OCI-LY7 (cell line): ENCODE data around the gene ZNF277. TPM values are rescaled to one million over a fixed set of nuclear protein-coding genes. Genes with fewer than 3 reads are reported as not detected.

ENCODE experiments used
- BruUV-seq: library from RNA; stranded (reverse); fragments of 400-500 nt; replicated peaks from 2 replicates; lab custom pipeline; 2021; lab: Mats Ljungman, UMichigan
- CTCF ChIA-PET: fragments of 300-600 bp; sonication (Branson Sonifier 250); formaldehyde crosslinking; loops from one replicate; lab custom pipeline; 2022; ENCODE audit warnings: antibody characterized with exemption; ENCODE audit not compliant: unreplicated experiment; lab: Charles Lee
- POLR2A ChIA-PET: fragments of 300-600 bp; sonication (Branson Sonifier 250); formaldehyde crosslinking; loops from one replicate; lab custom pipeline; 2022; ENCODE audit warnings: antibody characterized with exemption; lab: Charles Lee
- DNase-seq: peaks from one replicate; pipeline ENCODE4 v3.0.0-alpha.2; 2015; ENCODE audit warnings: low spot score
- H2AFZ ChIP-seq: fragments of 200-600 bp; sonication (generic), shearing (Covaris generic); 2 replicates; pipeline ENCODE4 v1.6.1; 2014; ENCODE audit warnings: mild to moderate bottlenecking, antibody characterized with exemption, low read length, moderate library complexity
- H3K27ac ChIP-seq: fragments of 200-600 bp; sonication (generic); 2 replicates; pipeline ENCODE4 v1.5.1; 2014; ENCODE audit warnings: mixed run types, low read depth, mild to moderate bottlenecking, moderate library complexity, low read length, inconsistent platforms; ENCODE audit not compliant: poor library complexity, severe bottlenecking
- H3K36me3 ChIP-seq: fragments of 200-600 bp; sonication (generic); 2 replicates; pipeline ENCODE4 v1.6.1; 2014; ENCODE audit warnings: mild to moderate bottlenecking, antibody characterized with exemption, low read length, moderate library complexity, mixed read lengths; ENCODE audit not compliant: insufficient read depth
- H3K4me1 ChIP-seq: fragments of 200-600 bp; sonication (generic); 2 replicates; pipeline ENCODE4 v1.5.1; 2014; ENCODE audit warnings: mild to moderate bottlenecking, low read length; ENCODE audit not compliant: insufficient read depth, poor library complexity, severe bottlenecking
- H3K4me2 ChIP-seq: fragments of 200-600 bp; sonication (generic); 2 replicates; pipeline ENCODE4 v1.6.1; 2014; ENCODE audit warnings: mild to moderate bottlenecking, low read length
- H3K4me3 ChIP-seq: fragments of 200-600 bp; sonication (generic); 2 replicates; pipeline ENCODE4 v1.5.1; 2014; ENCODE audit warnings: mild to moderate bottlenecking, low read depth, low read length; ENCODE audit not compliant: poor library complexity, severe bottlenecking
- H3K79me2 ChIP-seq: fragments of 200-600 bp; sonication (generic); 2 replicates; pipeline ENCODE4 v1.6.1; 2016; ENCODE audit warnings: low read depth, mild to moderate bottlenecking, low read length, moderate library complexity, mixed read lengths; ENCODE audit not compliant: insufficient read depth
- H3K9me2 ChIP-seq: fragments of 200-600 bp; sonication (generic); 2 replicates; pipeline ENCODE4 v1.6.1; 2016; ENCODE audit warnings: mild to moderate bottlenecking, low read length, mixed read lengths; ENCODE audit not compliant: insufficient read depth
- H3K9me3 ChIP-seq: fragments of 200-600 bp; sonication (generic); 2 replicates; pipeline ENCODE4 v1.6.1; 2014; ENCODE audit warnings: mild to moderate bottlenecking, mixed run types, low read length, mixed read lengths
- H4K20me1 ChIP-seq: fragments of 200-600 bp; sonication (generic); 2 replicates; pipeline ENCODE4 v1.6.1; 2014; ENCODE audit warnings: mild to moderate bottlenecking, antibody characterized with exemption, low read length, moderate library complexity, mixed read lengths; ENCODE audit not compliant: insufficient read depth
- EZH2phosphoT487 ChIP-seq: fragments of 200-600 bp; sonication (generic); IDR thresholded peaks from 2 replicates; pipeline ENCODE4 v1.6.1; 2018; ENCODE audit warnings: low read depth, borderline replicate concordance, mild to moderate bottlenecking, mixed run types, antibody characterized with exemption, low read length, moderate library complexity, mixed read lengths
- intact Hi-C: fragments of 100-400 bp; cut with micrococcal nuclease; formaldehyde crosslinking; loops from one replicate; pipeline ENCODE4 v1.10.0; 2022; ENCODE audit not compliant: unreplicated experiment
- total RNA-seq, 2 experiments: library from RNA; depleted of rRNA in 1 of 2; stranded (reverse); fragments of >200 nt in 1 of 2; shearing (Covaris generic) in 1 of 2; gene quantifications; 2 replicates each; pipeline ENCODE4 v1.2.3, GENCODE V29; 2014 to 2022
- TF ChIP-seq, protein P1 (sequence below): fragments of 200-600 bp; sonication (generic); conservative IDR thresholded peaks from 2 replicates; pipeline ENCODE4 v1.5.1; 2014; ENCODE audit warnings: mild to moderate bottlenecking, antibody characterized with exemption, low read length, moderate library complexity, mixed read lengths

The ZNF277 gene
- total RNA-seq, 2 experiments from 2014 or later: 18.1 to 20.5 TPM

DNA sequence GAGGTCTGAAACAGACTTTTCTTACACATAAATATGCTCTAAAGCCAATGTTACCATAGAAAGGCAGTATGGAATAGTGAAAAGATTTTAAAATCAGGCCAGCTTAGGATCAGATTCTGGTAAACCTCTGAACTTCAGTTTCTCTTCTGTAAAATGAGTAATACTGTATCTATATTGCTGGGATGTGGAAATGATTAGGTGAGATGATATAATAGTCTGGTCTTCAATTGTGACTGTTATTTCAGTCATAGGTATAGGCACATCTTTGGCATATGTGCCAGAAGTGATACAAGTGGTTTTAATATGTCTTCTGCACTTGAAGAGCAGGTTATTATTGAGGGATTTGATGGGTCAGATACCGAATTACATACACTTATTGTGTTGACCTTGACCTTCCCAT lies 7.2 kb downstream of the ZNF277 start:
- BruUV-seq: no TSS peak
- CTCF ChIA-PET: no interaction called here

DNA sequence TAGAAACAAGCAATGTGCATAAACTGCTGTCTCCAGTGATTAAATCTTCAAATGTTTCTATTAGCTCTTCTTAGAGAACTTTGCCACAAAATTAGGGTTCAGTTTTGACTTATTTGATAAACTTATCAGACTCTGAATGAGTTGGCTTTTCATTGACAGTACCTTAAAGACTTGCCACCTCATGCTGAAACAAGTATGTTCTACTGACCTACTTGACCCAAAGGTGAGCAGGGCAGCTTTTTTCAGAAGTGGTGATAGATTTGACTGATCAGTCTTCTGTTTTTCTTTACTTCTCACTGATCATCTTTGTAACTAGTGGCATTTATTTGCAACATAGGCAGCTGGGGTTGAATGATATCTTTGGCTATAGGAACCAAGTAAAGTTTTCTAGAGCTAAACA lies 7.8 kb downstream of the ZNF277 start:
- no peak overlapping the region for H3K4me2 ChIP-seq
- H3K9me2 ChIP-seq: no peaks in the 10 kb centered on the region; the same call in 1 of the 2 replicates
- DNase-seq: no peak
- no peak overlapping the region for H3K27ac ChIP-seq
- 0 out of 2 replicates have a peak, but pooled peaks cover 6% of the 10 kb centered on the region for H4K20me1 ChIP-seq
- no peaks in the 10 kb centered on the region for H3K4me1 ChIP-seq
- ChIA-PET CTCF (interaction anchor here (1.4 kb wide), 1 partner anchor 11 kb away, joined by 4 read pairs; no protein-coding TSS in a partner anchor), POLR2A (interaction anchor here (1.7 to 1.8 kb wide), 2 partner anchors 9 to 15 kb away, joined by 4 to 6 read pairs; no protein-coding TSS in a partner anchor)
- BruUV-seq: no TSS peak
- intact Hi-C loops: no loop called here
- H3K4me3 ChIP-seq: no peak overlapping the region
- H3K79me2 ChIP-seq: peaks cover 10% of the 10 kb centered on the region; the same call in 1 of the 2 replicates
- no peaks in the 10 kb centered on the region for H3K9me3 ChIP-seq
- no peak overlapping the region for H2AFZ ChIP-seq
- TF ChIP-seq, protein P1, sequence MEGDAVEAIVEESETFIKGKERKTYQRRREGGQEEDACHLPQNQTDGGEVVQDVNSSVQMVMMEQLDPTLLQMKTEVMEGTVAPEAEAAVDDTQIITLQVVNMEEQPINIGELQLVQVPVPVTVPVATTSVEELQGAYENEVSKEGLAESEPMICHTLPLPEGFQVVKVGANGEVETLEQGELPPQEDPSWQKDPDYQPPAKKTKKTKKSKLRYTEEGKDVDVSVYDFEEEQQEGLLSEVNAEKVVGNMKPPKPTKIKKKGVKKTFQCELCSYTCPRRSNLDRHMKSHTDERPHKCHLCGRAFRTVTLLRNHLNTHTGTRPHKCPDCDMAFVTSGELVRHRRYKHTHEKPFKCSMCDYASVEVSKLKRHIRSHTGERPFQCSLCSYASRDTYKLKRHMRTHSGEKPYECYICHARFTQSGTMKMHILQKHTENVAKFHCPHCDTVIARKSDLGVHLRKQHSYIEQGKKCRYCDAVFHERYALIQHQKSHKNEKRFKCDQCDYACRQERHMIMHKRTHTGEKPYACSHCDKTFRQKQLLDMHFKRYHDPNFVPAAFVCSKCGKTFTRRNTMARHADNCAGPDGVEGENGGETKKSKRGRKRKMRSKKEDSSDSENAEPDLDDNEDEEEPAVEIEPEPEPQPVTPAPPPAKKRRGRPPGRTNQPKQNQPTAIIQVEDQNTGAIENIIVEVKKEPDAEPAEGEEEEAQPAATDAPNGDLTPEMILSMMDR: no peak
- TF ChIP-seq EZH2phosphoT487: no peak
- H3K36me3 ChIP-seq: no peaks in the 10 kb centered on the region

More for the DNA sequence above, 7.2 kb downstream of the ZNF277 start:
- no peaks in the 10 kb centered on the region for H3K36me3 ChIP-seq
- H3K79me2 ChIP-seq: peaks cover 14% of the 10 kb centered on the region; the same call in 1 of the 2 replicates
- intact Hi-C loops: no loop called here
- no peak overlapping the region for H3K4me2 ChIP-seq
- H2AFZ ChIP-seq: no peak overlapping the region
- POLR2A ChIA-PET: interaction anchor here (0.8 to 1.8 kb wide), 4 partner anchors 9 to 15 kb away, joined by 3 to 6 read pairs (median 5); no protein-coding TSS in a partner anchor
- H3K4me1 ChIP-seq: no peaks in the 10 kb centered on the region
- 0 out of 2 replicates have a peak, but pooled peaks cover 6% of the 10 kb centered on the region for H4K20me1 ChIP-seq
- no peaks in the 10 kb centered on the region; the same call in 1 of the 2 replicates for H3K9me2 ChIP-seq
- no peaks in the 10 kb centered on the region for H3K9me3 ChIP-seq
- no peak overlapping the region for H3K4me3 ChIP-seq
- no peak overlapping the region for H3K27ac ChIP-seq
- no peak for DNase-seq
- TF ChIP-seq EZH2phosphoT487: no peak
- TF ChIP-seq, protein P1: no peak

DNA sequence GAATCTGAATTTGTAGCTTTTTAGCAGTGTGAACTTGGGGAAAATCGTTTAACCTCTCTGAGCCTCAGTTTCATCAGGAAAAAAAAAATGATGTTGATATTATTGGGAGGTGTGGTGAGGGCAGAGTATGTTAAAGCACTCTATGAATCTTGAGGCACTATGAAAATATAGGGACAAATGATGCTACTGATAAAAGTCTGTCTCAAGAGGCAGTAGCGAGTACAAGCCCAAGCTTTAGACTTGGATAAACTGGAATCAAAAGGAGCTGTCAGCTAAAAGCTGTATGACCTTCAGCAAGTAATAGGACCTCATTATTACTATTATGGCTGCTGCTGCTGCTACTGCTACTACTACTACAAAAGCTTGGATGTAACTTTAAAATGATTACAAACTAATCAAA lies 8.4 kb downstream of the ZNF277 start:
- TF ChIP-seq, protein P1: 0 out of 2 replicates have a peak, but pooled peaks have one; percentile 12
- TF ChIP-seq EZH2phosphoT487: no peak
- CTCF ChIA-PET: interaction anchor here (1.4 kb wide), 1 partner anchor 10 kb away, joined by 4 read pairs; no protein-coding TSS in a partner anchor
- Histone ChIP-seq H3K4me3 (no peak overlapping the region), H3K9me3 (no peaks in the 10 kb centered on the region), H2AFZ (no peak overlapping the region), H3K27ac (no peak overlapping the region), H3K36me3 (no peaks in the 10 kb centered on the region), H3K9me2 (no peaks in the 10 kb centered on the region), H3K4me1 (no peaks in the 10 kb centered on the region), H4K20me1 (0 out of 2 replicates have a peak, but pooled peaks cover 6% of the 10 kb centered on the region), H3K4me2 (no peak overlapping the region), H3K79me2 (peaks cover 8% of the 10 kb centered on the region; the same call in 1 of the 2 replicates)
- intact Hi-C loops: no loop called here
- no TSS peak for BruUV-seq
- POLR2A ChIA-PET: interaction anchor here (0.8 to 1.8 kb wide), 3 partner anchors 10 to 14 kb away, joined by 3 to 6 read pairs (median 4); no protein-coding TSS in a partner anchor
- DNase-seq: no peak
